Activated CD8-positive, alpha-beta T cell treated with anti-CD3 and anti-CD28 coated beads for 36 hours (primary cell): Measurements from ENCODE around the gene GRK3. TPM values are rescaled to one million over a fixed set of nuclear protein-coding genes. Genes with fewer than 3 reads are reported as not detected.

Experiments
- ATAC-seq: fragments of 200-7000 bp; cut with Tn5 transposase; one replicate; pipeline ENCODE4 v1.10.0; 2021; ENCODE audit warnings: mild to moderate bottlenecking, moderate library complexity
- CTCF ChIA-PET: fragments of 350-600 bp; sonication (Branson Sonifier 250); formaldehyde crosslinking; loops from one replicate; lab custom pipeline; 2021; ENCODE audit warnings: antibody characterized with exemption; lab: Charles Lee
- POLR2A ChIA-PET: fragments of 350-600 bp; sonication (Branson Sonifier 250); formaldehyde crosslinking; loops from one replicate; lab custom pipeline; 2021; ENCODE audit warnings: antibody characterized with exemption; lab: Charles Lee
- DNase-seq: peaks from one replicate; pipeline ENCODE4 v3.0.0-alpha.2; 2020
- H3K27ac Mint-ChIP-seq: one replicate; pipeline ENCODE4 v1.8.0; 2021; ENCODE audit warnings: mild to moderate bottlenecking, mixed read lengths
- H3K27me3 Mint-ChIP-seq: one replicate; pipeline ENCODE4 v1.8.0; 2021; ENCODE audit warnings: mixed read lengths
- H3K36me3 Mint-ChIP-seq: one replicate; pipeline ENCODE4 v1.8.0; 2021; ENCODE audit warnings: low read depth, mixed read lengths
- H3K4me1 Mint-ChIP-seq: one replicate; pipeline ENCODE4 v1.8.0; 2021; ENCODE audit warnings: low read depth, mixed read lengths
- H3K4me3 Mint-ChIP-seq: one replicate; pipeline ENCODE4 v1.8.0; 2021; ENCODE audit warnings: mild to moderate bottlenecking, moderate library complexity, mixed read lengths
- H3K9me3 Mint-ChIP-seq: one replicate; pipeline ENCODE4 v1.8.0; 2021; ENCODE audit warnings: mixed read lengths
- intact Hi-C: fragments of 100-400 bp; cut with micrococcal nuclease; formaldehyde crosslinking; loops from one replicate; pipeline ENCODE4 v1.10.0; 2022
- total RNA-seq, 2 experiments: library from RNA; stranded (reverse); gene quantifications; one replicate each; pipeline ENCODE4 v1.2.3, GENCODE V29; 2021
- TF ChIP-seq, protein P1 (sequence below): fragments of 200-600 bp; IDR thresholded peaks from one replicate; pipeline ENCODE4 v1.8.0; 2022; ENCODE audit warnings: antibody characterized with exemption, mild to moderate bottlenecking

Gene GRK3
- total RNA-seq, 2 experiments from 2014 or later, result 26.3 to 26.7 TPM

GRCh38 chr22:25654676-25655075 is 90.2 kb downstream of the GRK3 start:
- no peaks in the 10 kb centered on the region for H3K9me3 Mint-ChIP-seq
- no peak overlapping the region for H3K27ac Mint-ChIP-seq
- H3K4me3 Mint-ChIP-seq, result no peak overlapping the region
- H3K36me3 Mint-ChIP-seq, result peaks cover 3% of the 10 kb centered on the region
- POLR2A ChIA-PET, result no interaction called here
- intact Hi-C loops, result no loop called here
- H3K27me3 Mint-ChIP-seq, result no peaks in the 10 kb centered on the region
- TF ChIP-seq, protein P1, sequence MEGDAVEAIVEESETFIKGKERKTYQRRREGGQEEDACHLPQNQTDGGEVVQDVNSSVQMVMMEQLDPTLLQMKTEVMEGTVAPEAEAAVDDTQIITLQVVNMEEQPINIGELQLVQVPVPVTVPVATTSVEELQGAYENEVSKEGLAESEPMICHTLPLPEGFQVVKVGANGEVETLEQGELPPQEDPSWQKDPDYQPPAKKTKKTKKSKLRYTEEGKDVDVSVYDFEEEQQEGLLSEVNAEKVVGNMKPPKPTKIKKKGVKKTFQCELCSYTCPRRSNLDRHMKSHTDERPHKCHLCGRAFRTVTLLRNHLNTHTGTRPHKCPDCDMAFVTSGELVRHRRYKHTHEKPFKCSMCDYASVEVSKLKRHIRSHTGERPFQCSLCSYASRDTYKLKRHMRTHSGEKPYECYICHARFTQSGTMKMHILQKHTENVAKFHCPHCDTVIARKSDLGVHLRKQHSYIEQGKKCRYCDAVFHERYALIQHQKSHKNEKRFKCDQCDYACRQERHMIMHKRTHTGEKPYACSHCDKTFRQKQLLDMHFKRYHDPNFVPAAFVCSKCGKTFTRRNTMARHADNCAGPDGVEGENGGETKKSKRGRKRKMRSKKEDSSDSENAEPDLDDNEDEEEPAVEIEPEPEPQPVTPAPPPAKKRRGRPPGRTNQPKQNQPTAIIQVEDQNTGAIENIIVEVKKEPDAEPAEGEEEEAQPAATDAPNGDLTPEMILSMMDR, result no peak
- no peak for DNase-seq
- peaks cover 3% of the 10 kb centered on the region for H3K4me1 Mint-ChIP-seq
- CTCF ChIA-PET, result interaction anchor here (1.2 to 1.3 kb wide), 2 partner anchors 13 to 15 kb away, joined by 3 read pairs; no protein-coding TSS in a partner anchor
- ATAC-seq, result no peak

DNA sequence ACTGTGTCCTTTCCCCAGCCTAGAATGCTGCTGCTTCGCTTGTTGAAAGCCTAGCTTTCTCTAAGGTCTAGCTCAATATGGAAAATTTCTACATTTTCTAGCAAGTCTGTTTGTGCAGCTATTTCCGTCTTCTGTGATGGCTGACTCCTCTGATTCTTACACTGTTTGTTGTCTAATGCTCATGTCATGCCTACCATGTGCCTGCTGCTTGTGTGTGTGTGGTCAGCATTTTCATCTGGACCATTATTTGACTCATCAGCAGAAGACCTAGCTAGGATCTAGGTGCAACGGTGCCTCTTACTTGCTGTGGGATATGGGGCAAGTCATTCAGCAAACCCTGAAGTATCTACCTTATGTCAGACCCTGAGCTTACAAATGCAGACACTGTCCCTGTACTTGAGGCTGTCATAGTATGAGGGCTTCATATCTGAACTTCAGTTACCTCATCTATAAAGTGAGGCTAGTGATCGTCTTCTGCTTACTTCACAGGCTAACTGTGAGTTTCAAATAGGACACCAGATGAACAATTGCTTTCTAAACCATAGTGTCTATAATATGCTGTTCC is 91.0 kb downstream of the GRK3 start:
- Mint-ChIP-seq H3K4me1 (peaks cover 3% of the 10 kb centered on the region), H3K27ac (no peak overlapping the region), H3K9me3 (no peaks in the 10 kb centered on the region), H3K27me3 (no peaks in the 10 kb centered on the region), H3K36me3 (no peaks in the 10 kb centered on the region), H3K4me3 (no peak overlapping the region)
- ATAC-seq, result no peak
- TF ChIP-seq, protein P1, result no peak
- intact Hi-C loops, result no loop called here
- POLR2A ChIA-PET, result no interaction called here
- CTCF ChIA-PET, result interaction anchor here (1.2 kb wide), 1 partner anchor 14 kb away, joined by 3 read pairs; no protein-coding TSS in a partner anchor
- no peak for DNase-seq

GRCh38 chr22:25656724-25657123 is 92.2 kb downstream of the GRK3 start:
- Mint-ChIP-seq H3K4me3 (no peak overlapping the region), H3K9me3 (no peaks in the 10 kb centered on the region), H3K27me3 (no peaks in the 10 kb centered on the region), H3K36me3 (no peaks in the 10 kb centered on the region), H3K4me1 (peaks cover 3% of the 10 kb centered on the region), H3K27ac (no peak overlapping the region)
- POLR2A ChIA-PET, result interaction anchor here (0.7 kb wide), 1 partner anchor 246 kb away, joined by 3 read pairs; no protein-coding TSS in a partner anchor
- DNase-seq (no peak), ATAC-seq (no peak)
- intact Hi-C loops, result no loop called here
- CTCF ChIA-PET, result no interaction called here
- TF ChIP-seq, protein P1, result no peak

DNA sequence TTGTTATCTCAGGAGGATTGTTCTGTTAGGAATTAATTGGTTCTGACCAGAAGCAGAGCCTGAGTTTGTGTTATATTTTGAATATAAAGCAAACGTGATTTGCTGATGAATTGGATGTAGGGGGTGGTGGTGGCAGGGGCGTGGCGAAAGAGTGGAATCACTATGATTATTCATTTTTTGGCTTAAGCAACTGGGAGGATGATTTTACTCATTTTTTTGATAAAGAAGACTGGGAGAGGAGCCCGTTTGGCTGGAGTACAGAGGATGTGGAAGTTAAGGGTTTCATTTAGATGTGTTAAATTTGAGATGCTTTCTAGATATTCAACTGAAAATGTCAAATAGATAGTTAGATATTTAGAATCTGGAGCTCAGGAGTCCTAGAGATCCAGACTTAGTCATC is 94.2 kb downstream of the GRK3 start:
- H3K9me3 Mint-ChIP-seq, result no peaks in the 10 kb centered on the region

DNA sequence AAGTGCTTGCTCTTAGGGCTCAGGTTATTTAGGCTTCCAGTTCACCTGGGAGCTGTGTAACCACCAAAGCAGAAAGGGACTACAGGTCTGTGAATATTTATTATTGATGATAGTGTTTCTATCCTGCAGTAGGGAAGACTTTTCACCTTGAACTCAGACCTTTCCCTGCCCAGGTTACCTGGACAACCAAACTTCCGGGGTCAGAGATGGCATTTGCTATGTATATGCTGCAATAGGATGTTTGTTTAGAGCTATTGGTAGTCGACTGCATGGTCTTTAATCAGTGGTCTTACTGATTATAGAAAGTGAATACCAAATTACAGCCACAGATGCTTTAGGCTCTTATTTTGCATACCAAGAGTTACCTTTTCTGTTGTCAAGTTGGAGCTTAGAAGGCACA is 94.9 kb downstream of the GRK3 start:
- peaks cover 3% of the 10 kb centered on the region for H3K4me1 Mint-ChIP-seq
- intact Hi-C loops, result no loop called here
- DNase-seq (no peak), ATAC-seq (no peak)
- H3K9me3 Mint-ChIP-seq, result no peaks in the 10 kb centered on the region
- ChIA-PET CTCF (no interaction called here), POLR2A (no interaction called here)
- no peak overlapping the region for H3K4me3 Mint-ChIP-seq
- TF ChIP-seq, protein P1, result no peak
- no peak overlapping the region for H3K27ac Mint-ChIP-seq
- H3K36me3 Mint-ChIP-seq, result no peaks in the 10 kb centered on the region
- H3K27me3 Mint-ChIP-seq, result no peaks in the 10 kb centered on the region

More for the DNA sequence above, 94.2 kb downstream of the GRK3 start:
- peaks cover 3% of the 10 kb centered on the region for H3K4me1 Mint-ChIP-seq
- TF ChIP-seq, protein P1, result no peak
- ChIA-PET CTCF (no interaction called here), POLR2A (no interaction called here)
- no peaks in the 10 kb centered on the region for H3K36me3 Mint-ChIP-seq
- H3K27me3 Mint-ChIP-seq, result no peaks in the 10 kb centered on the region
- no peak for DNase-seq
- H3K27ac Mint-ChIP-seq, result no peak overlapping the region
- H3K4me3 Mint-ChIP-seq, result no peak overlapping the region
- intact Hi-C loops, result no loop called here
- no peak for ATAC-seq
